ENCODE data around the gene TTLL3.
"Not testable (repeated sequence)": the region's sequence is repeated elsewhere in the genome, so short reads cannot be mapped to it uniquely, and the experiment has no call there.

TTLL3 gene, protein sequence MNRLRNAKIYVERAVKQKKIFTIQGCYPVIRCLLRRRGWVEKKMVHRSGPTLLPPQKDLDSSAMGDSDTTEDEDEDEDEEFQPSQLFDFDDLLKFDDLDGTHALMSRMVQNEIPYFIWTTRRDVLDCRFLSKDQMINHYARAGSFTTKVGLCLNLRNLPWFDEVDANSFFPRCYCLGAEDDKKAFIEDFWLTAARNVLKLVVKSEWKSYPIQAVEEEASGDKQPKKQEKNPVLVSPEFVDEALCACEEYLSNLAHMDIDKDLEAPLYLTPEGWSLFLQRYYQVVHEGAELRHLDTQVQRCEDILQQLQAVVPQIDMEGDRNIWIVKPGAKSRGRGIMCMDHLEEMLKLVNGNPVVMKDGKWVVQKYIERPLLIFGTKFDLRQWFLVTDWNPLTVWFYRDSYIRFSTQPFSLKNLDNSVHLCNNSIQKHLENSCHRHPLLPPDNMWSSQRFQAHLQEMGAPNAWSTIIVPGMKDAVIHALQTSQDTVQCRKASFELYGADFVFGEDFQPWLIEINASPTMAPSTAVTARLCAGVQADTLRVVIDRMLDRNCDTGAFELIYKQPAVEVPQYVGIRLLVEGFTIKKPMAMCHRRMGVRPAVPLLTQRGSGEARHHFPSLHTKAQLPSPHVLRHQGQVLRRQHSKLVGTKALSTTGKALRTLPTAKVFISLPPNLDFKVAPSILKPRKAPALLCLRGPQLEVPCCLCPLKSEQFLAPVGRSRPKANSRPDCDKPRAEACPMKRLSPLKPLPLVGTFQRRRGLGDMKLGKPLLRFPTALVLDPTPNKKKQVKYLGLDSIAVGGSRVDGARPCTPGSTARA

DNA sequence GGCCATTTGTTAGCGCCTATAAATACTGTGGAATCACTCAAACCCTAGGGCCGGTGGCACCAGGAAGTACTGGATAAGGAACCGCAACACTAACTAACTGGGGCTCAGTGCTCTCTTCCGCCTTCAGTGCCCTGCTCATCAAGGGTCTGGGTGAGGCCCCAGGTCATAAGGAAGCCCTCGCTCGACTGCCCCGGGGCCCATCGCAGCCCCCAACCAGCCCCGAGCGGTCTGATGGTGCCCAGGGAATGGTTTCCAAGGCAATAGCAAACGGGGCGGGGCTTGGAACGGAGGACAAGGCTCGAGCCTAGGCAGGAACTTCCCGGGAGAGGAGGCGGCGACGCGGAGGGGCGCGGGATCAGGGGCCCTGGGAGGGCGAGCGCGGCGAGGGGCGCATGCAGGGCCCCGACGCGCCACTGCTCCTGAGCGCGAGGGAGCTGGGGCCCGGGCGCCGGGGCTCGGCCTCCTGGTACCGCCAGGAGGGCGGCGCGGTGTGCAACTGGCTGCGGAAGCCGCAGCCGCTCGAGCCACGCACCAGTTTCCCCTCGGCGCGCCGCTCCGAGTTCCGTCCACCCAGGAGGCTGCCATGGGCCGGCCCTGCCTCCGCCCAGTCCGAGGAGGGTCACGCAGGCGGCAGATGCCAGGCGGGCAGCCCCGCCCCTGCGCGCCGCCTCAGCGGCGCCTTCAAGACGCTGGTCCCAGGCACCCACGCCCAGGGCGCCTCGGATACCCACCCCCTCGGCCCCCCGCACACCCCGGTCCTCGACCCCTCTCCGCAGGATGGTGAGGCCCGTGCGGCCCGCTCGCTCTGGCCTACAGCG lies at the start of gene TTLL3:
TSS of gene TTLL3 (plus strand) at position 648 of the 818 bp plus-strand sequence. CDS start 400 bp downstream, outside the sequence.
- in situ Hi-C loops (cut with HindIII; ENCODE audit: low pct_ligation_motif_present, low pct_unique_long_range_greater_than_20kb, low sequenced_read_pairs), result no loop called here

DNA sequence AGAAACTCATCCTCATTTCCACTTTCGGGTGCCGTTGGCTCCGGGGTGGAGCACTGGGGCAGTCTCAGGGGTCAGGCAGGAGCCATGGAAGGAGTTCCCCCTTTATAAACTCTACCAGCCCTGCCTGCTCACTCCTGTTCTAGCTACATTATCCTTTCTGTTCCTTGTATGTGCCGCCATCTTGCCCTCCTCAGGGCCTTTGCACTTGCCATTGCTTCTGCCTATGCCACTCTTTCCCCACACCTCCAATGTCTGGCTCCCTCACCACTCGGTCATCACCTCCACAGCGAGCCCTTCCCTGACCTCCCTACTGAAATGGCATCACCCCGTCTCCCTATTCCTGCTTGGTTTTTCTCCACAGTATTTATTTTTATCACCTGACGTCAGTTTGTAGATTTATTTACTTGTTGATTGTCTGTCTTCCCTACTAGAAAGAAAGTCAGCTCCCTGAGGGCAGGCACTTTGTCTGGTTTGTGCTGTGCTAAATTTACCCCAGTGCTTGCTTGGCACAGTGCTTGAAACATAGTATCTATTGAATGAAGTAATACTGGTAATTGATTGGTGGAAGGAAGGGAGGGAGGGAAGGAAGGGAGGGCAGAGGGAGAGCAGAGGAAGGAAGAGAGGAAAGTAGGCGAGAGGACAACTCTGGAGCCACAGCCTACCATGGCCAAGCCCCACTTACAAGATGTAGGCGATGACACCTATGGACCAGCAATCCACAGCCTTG lies 49.1 kb upstream of the TTLL3 start:
- DNase-seq, result no peak
- in situ Hi-C loops (cut with HindIII; ENCODE audit: low pct_ligation_motif_present, low pct_unique_long_range_greater_than_20kb, low sequenced_read_pairs), result no loop called here

More for the DNA sequence above, at the start of gene TTLL3:
- peak; percentile 63 for DNase-seq

DNA sequence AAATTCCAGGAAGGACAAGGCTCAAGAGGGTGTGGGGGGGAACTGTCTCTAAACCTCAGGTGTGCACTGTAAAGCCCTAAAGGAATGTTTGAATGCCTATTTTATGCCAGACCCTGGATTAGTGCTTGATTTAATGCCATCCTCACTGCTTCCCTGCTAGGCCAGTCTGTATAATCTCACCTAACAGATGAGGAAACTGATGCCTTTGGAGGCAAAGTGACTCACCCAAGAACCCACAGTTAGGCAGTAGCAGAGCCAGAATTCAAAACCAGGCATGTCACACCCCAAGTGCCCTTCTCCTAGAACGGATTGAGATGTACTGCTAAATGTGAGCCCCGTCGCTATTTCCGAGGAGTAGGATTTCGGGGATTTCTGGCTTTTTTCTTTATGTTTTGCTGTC lies 48.1 kb upstream of the TTLL3 start:
- in situ Hi-C loops (cut with HindIII; ENCODE audit: low pct_ligation_motif_present, low pct_unique_long_range_greater_than_20kb, low sequenced_read_pairs), result no loop called here
- DNase-seq, result no peak

DNA sequence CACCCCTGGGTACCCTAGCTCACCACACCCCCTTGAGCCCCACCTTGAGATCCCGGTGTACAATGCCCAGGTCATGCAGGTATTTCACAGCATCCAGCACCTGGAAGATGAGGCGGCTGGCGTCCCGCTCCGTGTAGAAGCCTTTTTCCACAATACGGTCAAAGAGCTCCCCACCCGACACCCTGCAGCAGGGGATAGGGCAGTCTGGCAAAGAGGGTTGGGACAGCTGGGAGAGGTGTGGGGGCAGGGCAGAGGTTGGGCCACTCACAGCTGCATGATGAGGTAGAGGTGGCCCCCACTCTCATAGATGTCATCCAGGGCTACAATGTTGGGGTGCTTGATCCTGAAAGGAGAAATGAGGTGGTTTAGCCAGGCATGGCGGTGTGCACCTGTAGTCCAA lies 47.2 kb upstream of the TTLL3 start:
- in situ Hi-C loops (cut with HindIII; ENCODE audit: low pct_ligation_motif_present, low pct_unique_long_range_greater_than_20kb, low sequenced_read_pairs), result no loop called here
- DNase-seq, result no peak

DNA sequence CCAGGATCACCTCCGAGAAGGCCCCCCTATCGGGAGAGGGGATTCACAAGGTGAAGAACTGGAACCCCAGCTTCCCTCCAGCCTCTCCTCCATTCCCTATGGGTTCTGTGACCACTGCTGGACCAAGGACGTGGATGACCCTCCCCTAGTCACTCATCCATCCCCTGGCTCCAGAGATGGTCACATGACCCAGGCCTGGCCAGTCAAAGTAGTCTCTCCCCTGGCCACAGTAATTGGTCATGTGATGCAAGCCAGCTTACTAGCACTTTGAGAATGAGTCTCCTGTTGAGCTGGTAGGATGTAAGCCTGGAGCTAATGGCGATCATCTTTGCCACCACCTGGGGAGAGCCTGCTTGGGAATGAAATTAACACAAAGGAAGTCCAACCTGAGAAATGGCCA lies 44.2 kb upstream of the TTLL3 start:
- DNase-seq, result no peak
- in situ Hi-C loops (cut with HindIII; ENCODE audit: low pct_ligation_motif_present, low pct_unique_long_range_greater_than_20kb, low sequenced_read_pairs), result no loop called here

DNA sequence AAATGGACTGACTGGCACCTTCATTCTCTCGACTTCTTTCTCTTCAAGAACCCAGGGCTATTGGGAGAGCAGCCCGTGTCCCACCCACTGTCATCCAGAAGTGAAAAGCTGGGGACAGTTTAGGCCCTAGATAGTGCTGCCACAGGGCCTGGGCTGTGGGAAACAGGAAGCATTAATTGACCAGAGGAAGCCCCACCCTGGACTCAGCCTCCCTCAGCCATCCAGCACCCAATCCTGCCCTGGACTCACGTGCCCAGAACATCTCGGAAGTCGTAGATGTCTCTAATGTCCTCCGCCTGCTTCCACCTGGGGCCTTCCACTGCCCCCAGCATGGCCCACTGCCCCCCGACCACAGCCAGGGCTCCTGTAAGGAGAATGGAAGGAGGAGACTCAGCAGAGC lies 42.6 kb upstream of the TTLL3 start:
- in situ Hi-C loops (cut with HindIII; ENCODE audit: low pct_ligation_motif_present, low pct_unique_long_range_greater_than_20kb, low sequenced_read_pairs), result no loop called here
- DNase-seq, result no peak

DNA sequence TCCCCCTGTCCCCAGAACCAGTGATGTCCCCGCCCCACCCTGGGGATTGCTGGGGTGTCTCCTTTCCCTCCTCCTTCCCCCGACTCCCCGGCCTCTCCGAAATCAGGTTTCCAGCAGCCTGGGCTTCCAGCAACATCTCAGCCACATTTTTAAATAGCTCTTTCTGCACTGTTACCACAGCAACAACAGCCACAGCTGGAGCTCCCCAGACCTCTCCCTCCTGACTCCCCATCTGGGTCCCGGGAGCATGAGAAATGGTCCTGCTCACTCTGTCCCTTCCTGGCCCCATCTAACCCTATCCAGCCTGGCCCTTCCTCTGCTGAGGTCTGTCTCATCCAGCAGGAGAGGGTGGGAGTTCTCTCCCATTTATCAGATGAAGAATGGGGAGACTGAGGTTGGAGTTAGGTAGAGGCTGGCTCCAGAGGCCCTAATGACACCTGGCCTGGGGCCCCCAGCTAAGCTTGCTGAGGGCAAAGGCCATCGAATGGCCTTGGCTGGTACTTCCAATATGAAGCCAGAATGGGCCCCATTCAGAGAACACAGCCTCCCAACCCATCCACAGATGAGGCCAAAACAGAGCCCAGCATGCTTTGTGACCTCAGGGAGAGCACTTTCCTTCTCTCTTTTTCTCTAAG lies 41.8 kb upstream of the TTLL3 start:
- in situ Hi-C loops (cut with HindIII; ENCODE audit: low pct_ligation_motif_present, low pct_unique_long_range_greater_than_20kb, low sequenced_read_pairs), result no loop called here
- no peak for DNase-seq

DNA sequence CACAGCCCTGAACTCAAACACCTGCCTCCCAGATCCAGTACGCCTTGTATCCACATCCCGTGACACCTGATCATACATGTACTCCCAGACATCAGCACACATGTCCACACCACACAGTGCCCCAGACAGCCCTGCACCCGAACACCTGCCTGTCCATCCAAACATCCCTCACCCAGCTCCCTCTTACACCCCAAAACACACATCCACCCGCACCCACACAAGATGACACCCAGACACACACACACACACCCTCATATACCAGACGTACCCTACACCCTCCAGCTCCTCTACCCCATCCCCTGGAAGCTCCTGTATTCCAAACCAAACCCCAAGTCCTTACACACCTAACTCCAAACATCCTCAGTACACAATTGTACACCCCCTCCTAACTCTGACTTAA lies 41.0 kb upstream of the TTLL3 start:
- in situ Hi-C loops (cut with HindIII; ENCODE audit: low pct_ligation_motif_present, low pct_unique_long_range_greater_than_20kb, low sequenced_read_pairs), result no loop called here
- DNase-seq, result no peak

DNA sequence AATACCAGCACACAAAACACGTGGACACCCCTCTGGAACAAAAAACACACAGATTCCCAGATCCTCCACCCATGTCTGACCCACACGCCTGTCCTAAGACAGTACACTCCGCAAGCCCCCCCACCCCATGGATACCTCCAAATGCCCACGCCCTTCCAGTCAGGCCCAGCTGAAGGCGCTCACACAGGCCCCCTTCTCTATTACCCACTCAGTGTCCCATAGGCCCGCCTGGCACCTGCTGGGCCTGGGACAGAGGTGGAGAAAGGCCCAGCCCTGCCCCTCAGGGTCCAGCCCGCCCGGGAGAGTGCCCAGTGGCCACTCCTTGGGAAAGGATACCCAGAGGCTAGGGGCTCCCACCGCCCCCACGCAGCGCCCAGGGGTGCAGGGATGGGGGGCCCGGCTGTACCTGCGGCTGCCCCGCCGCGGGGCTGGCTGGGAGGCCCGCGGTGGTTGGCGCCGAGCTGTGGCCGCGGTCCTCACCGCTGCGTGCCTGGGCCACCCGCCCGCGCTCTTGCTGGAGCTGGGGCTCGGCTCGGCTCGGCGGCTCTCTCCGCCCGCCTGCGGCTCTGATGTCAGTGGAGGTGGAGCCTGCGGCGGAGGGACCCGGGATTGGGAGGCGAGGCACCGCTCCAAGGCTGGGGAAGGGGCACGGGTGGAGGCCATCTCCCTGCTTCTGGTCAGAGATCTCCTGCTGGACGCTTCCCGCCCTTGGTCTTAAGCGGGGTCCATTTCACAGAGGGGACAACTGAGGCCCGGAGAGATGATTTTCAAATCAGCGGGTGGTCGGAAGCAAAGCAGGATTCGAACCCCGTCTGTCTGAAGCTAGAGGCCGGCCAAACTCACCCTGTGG lies 40.4 kb upstream of the TTLL3 start, which contains the start of gene CAMK1:
TSS of gene CAMK1 (minus strand) at position 522 of the 850 bp plus-strand sequence. CDS start 2,198 bp downstream, outside the sequence.
- DNase-seq, result peak; percentile 75
- in situ Hi-C loops (cut with HindIII; ENCODE audit: low pct_ligation_motif_present, low pct_unique_long_range_greater_than_20kb, low sequenced_read_pairs), result no loop called here

DNA sequence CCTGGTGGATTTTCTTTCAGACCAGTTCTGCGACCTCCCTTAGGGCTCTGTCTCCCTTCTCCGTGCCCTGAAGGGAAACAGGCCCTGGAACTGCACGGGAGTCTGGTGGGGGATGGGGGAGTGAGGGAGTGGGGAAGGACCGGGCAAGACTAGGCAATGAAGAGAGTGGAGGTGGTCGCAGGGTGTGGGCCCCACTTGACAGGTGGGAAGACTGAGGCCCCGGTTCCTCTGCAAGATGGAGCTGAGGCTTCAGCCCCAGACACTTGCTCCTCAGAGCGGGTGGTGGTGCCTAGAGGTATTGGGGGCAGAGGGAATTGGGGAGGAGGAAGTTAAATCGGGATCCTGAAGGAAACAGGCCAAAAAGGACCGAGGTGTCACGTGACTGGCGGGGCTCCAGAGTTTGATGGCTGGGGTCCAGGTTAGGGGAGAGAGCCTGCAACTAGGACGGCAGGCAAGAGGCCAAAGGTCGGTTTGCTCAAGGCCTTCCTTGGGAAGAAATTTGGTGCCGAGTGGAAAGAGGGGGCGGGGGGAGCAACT lies 39.7 kb upstream of the TTLL3 start:
- no peak for DNase-seq
- in situ Hi-C loops (cut with HindIII; ENCODE audit: low pct_ligation_motif_present, low pct_unique_long_range_greater_than_20kb, low sequenced_read_pairs), result no loop called here

DNA sequence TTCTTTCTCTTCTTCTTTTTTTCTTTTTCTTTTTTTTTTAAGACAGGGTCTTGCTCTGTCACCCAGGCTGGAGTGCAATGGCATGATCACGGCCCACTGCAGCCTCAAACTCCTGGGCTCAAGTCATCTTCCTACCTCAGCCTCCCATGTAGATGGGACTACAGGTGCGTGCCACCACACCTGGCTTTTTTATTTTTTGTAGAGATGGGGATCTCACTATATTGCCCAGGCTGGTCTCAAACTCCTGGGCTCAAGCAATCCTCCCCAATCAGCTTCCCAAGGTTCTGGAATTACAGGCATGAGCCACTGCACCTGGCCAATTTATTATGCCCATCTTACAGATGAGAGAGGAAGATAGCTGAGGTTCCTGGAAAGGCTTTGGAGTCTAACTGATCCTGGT lies 39.1 kb upstream of the TTLL3 start:
- DNase-seq; in situ Hi-C loops (cut with HindIII; ENCODE audit: low pct_ligation_motif_present, low pct_unique_long_range_greater_than_20kb, low sequenced_read_pairs): not testable (repeated sequence)

DNA sequence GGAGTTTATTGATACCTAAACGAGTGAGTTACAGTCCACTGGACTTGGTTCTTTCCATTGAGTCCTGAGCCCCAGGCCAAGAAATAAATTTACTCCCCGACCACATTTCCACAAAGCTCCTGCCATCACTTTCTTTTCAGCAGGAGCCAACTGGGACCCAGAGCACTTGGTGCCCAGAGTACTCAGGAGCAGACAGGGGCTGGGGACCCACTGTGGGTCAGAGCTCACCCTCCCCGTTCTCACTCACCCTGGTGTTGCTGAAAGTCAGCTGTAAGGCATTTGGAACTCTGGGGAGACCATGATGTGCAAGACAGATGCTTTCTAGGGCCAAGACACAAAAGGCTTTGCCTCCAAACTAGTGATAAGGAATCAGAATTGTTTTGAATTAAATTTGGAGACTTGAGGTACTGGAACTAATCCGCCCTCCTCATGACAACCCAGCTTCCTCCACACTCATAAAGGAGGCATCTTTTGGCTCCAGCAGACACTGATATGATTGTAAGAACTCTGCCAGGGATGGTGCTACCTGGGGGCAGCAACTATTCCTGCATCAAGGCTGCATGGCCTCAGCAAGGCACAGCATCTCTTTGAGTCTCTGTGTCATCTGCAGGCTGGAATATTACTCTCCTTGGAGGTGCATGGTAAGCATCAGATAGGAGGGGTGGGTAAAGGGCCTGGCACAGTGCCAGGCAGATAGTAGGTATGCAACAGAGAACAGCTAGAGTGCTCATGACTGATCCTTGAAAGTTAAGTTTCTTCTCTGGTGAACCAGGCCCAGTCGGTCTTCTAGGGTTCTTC lies 33.0 kb upstream of the TTLL3 start:
- DNase-seq, result no peak
- in situ Hi-C loops (cut with HindIII; ENCODE audit: low pct_ligation_motif_present, low pct_unique_long_range_greater_than_20kb, low sequenced_read_pairs), result no loop called here

DNA sequence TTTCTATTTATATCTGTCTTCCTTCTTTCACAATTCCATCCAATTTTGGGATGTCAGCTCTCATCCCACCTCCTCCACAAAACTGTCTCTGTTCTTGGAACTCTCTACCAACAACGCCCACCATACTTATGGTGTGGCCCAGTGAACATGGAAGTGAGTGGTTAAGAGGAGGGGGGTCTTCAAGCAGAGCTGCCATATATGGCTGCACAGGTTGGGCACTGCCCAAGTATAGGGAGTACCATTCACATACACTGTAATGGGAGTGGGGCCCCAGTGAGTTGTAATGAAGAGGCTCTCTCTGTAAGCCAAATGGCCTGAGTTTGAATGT lies 32.4 kb upstream of the TTLL3 start:
- in situ Hi-C loops (cut with HindIII; ENCODE audit: low pct_ligation_motif_present, low pct_unique_long_range_greater_than_20kb, low sequenced_read_pairs), result no loop called here
- DNase-seq, result no peak

DNA sequence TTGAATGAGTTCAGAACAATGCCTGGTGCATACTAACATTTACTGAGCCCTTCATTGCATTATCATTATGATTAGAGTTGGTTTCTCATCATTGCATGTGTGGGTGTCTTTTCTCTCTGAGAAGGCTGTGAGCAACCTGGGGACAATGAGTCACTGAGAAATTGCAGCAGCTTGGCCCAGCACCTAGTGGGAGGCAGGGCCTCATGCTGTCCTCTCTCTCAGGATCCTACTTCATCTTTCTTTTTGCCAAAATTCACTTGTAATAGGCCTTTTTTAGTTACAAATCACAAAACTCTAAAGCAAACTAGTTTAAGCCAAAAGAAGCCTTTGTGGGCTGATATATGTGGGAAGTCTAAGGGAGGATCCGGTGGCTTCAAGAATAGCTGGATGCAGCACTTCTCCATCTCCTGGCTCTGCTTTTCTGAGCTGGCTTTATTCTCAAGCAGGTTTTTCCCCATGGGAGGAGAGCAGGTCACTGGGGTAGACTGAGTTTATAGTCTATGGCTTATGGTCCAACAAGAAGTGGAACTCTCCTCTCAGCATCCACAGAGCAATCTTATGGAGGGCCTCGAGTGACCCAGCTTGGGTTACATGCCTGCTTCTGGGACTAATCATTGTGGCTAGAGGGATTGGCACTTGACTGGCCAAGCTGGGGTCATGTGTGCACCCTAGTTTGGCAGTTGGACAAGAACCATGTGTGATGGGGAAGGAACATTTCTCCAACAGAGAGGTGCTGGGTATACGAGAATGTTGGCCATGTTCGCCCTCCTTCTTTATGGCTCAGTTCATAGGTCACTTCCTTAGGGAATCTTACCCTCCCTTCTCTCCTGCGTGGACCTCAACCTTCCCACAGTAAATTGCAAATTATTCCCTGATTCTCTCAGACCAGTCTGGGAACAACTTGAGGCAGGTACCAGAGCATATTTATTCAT lies 31.7 kb upstream of the TTLL3 start:
- DNase-seq, result peak; percentile 25
- in situ Hi-C loops (cut with HindIII; ENCODE audit: low pct_ligation_motif_present, low pct_unique_long_range_greater_than_20kb, low sequenced_read_pairs), result no loop called here

DNA sequence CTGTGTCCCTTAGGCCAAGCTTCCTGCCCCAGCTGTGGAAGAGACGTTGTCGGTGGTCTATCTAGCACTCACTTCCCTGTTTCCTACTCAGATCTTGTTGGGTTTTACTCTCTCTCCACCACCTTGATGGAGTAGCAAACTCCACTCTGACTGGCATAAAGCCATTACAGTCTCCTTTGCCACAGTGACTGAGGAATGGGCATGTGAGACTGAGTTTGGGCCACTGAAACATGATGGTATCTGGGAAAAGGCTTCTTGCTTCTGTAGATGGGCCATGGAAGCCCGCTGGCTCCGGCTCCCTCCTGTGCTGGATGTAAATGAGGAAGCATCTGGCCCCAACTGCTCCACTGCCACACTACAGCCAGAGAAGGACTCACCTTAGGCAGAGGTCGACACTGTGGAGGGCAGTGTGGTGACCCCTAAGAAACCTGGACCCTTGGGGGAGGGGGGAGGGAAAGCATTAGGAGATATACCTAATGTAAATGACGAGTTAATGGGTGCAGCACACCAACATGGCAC lies 30.9 kb upstream of the TTLL3 start:
- in situ Hi-C loops (cut with HindIII; ENCODE audit: low pct_ligation_motif_present, low pct_unique_long_range_greater_than_20kb, low sequenced_read_pairs), result no loop called here
- DNase-seq, result no peak
